A549 (cell line): ENCODE measurements around the gene CFAP100. TPM values are rescaled to one million over a fixed set of nuclear protein-coding genes. Genes with fewer than 3 reads are reported as not detected.

Experiments used
- ATAC-seq, 2 experiments: fragments of 200-7000 bp in 1 of 2; fragments of >200 bp in 1 of 2; cut with Nextera tagmentation in 1 of 2; cut with Tn5 transposase in 1 of 2; 3 replicates each; pipeline versions ENCODE4 v1.8.0 to v1.9.1; 2018 to 2020; ENCODE audit warnings: mild to moderate bottlenecking in 1 of 2, moderate library complexity in 1 of 2
- CTCF ChIA-PET: fragments of 300-600 bp; sonication (Branson Sonifier 250); formaldehyde crosslinking; extraction: SDS; loops from one replicate; lab custom pipeline; 2021; ENCODE audit warnings: antibody characterized with exemption, inconsistent platforms; lab: Yijun Ruan, JAX
- POLR2A ChIA-PET: fragments of 350-600 bp; formaldehyde crosslinking; extraction: SDS; loops from one replicate; lab custom pipeline; 2021; ENCODE audit warnings: antibody characterized with exemption, inconsistent platforms; lab: Yijun Ruan, JAX
- DNase-seq, 2 experiments: peaks; one replicate each; pipeline versions ENCODE4 v3.0.0 to v3.0.0-alpha.2; 2011 to 2016; ENCODE audit warnings: low read depth in 1 of 2, low spot score in 1 of 2
- FAIRE-seq: peaks from 2 replicates; lab custom pipeline; 2011; peaks lifted over from hg19 to GRCh38; lab: Jason Lieb, UNC
- H3K27ac ChIP-seq, 2 experiments: fragments of >200 bp; sonication (Bioruptor Twin); formaldehyde crosslinking; 3 replicates each; pipeline ENCODE4 v1.5.1; 2016 to 2017
- H3K4me1 ChIP-seq: fragments of >200 bp; sonication (Bioruptor Twin); formaldehyde crosslinking; 3 replicates; pipeline ENCODE4 v1.6.1; 2016
- H3K4me2 ChIP-seq: fragments of >200 bp; sonication (Bioruptor Twin); formaldehyde crosslinking; 3 replicates; pipeline ENCODE4 v1.6.1; 2016
- H3K4me3 ChIP-seq: fragments of >200 bp; sonication (Bioruptor Twin); formaldehyde crosslinking; 3 replicates; pipeline ENCODE4 v1.5.1; 2016
- H3K9me3 ChIP-seq: fragments of >200 bp; sonication (Bioruptor Twin); formaldehyde crosslinking; 3 replicates; pipeline ENCODE4 v1.6.1; 2016
- BHLHE40 ChIP-seq: IDR thresholded peaks from 2 replicates; pipeline ENCODE4 v1.6.1; 2012; ENCODE audit warnings: low read depth, low read length, inconsistent platforms
- CHD2 ChIP-seq: fragments of 150-350 bp; IDR thresholded peaks from 2 replicates; pipeline ENCODE4 v1.6.1; 2014; ENCODE audit warnings: low read length; ENCODE audit not compliant: partially characterized antibody
- EHMT2 ChIP-seq: fragments of 200-600 bp; sonication (generic); IDR thresholded peaks from 2 replicates; pipeline ENCODE4 v1.6.1; 2016; ENCODE audit warnings: antibody characterized with exemption, low read depth, mild to moderate bottlenecking, moderate library complexity
- ESRRA ChIP-seq: fragments of 150-350 bp; IDR thresholded peaks from 2 replicates; pipeline ENCODE4 v1.6.1; 2014; ENCODE audit warnings: mild to moderate bottlenecking, low read length, borderline replicate concordance
- FOSB ChIP-seq: fragments of 250-450 bp; sonication (Bioruptor Pico); IDR thresholded peaks from 2 replicates; pipeline ENCODE4 v1.5.0; 2020; ENCODE audit warnings: mild to moderate bottlenecking, moderate library complexity
- FOSL2 ChIP-seq, 2 experiments: fragments of 450-650 bp in 1 of 2; fragments of >200 bp in 1 of 2; sonication (Bioruptor Twin) in 1 of 2; formaldehyde crosslinking; IDR thresholded peaks; 2 replicates each; pipeline versions ENCODE4 v1.5.0 to v1.6.1; 2016 to 2020; ENCODE audit warnings: mild to moderate bottlenecking in 1 of 2, moderate library complexity in 1 of 2
- HOXB5 ChIP-seq: fragments of 250-450 bp; sonication (Bioruptor Pico); IDR thresholded peaks from 2 replicates; pipeline ENCODE4 v1.5.0; 2020; ENCODE audit warnings: mild to moderate bottlenecking, moderate library complexity
- KDM5A ChIP-seq: fragments of 200-600 bp; sonication (generic); IDR thresholded peaks from 2 replicates; pipeline ENCODE4 v1.6.1; 2016; ENCODE audit warnings: antibody characterized with exemption, mild to moderate bottlenecking
- NFE2L2 ChIP-seq: fragments of 150-350 bp; conservative IDR thresholded peaks from 2 replicates; pipeline ENCODE4 v1.6.1; 2014; ENCODE audit warnings: low read length
- NPAS2 ChIP-seq: fragments of 250-450 bp; sonication (Bioruptor Pico); IDR thresholded peaks from 2 replicates; pipeline ENCODE4 v1.8.0; 2022; ENCODE audit warnings: mild to moderate bottlenecking, moderate library complexity, borderline replicate concordance
- POLR2AphosphoS2 ChIP-seq: conservative IDR thresholded peaks from 2 replicates; pipeline ENCODE4 v1.6.1; 2012; ENCODE audit warnings: low read length, improper control_type of control experiment, inconsistent platforms
- RARB ChIP-seq: fragments of 250-450 bp; sonication (Bioruptor Pico); IDR thresholded peaks from 2 replicates; pipeline ENCODE4 v1.8.0; 2021; ENCODE audit warnings: mild to moderate bottlenecking, moderate library complexity
- SREBF2 ChIP-seq: fragments of 450-650 bp; IDR thresholded peaks from 2 replicates; pipeline ENCODE4 v1.6.1; 2014; ENCODE audit warnings: mild to moderate bottlenecking, moderate library complexity
- TFCP2L1 ChIP-seq: fragments of 250-450 bp; sonication (Bioruptor Pico); IDR thresholded peaks from 2 replicates; pipeline ENCODE4 v1.5.0; 2021; ENCODE audit warnings: mild to moderate bottlenecking
- TP53 ChIP-seq: fragments of 250-450 bp; sonication (Bioruptor Pico); IDR thresholded peaks from 2 replicates; pipeline ENCODE4 v1.5.0; 2021; ENCODE audit warnings: mild to moderate bottlenecking, moderate library complexity
- WGBS: methylation state at CpG from one replicate; pipeline ENCODE4 v1.1.6; 2017; ENCODE audit errors: missing lambda C conversion rate; 5-methylcytosine and 5-hydroxymethylcytosine counted together
- polyA plus RNA-seq, 4 experiments: library from polyadenylated mRNA; depleted of rRNA in 3 of 4; stranded (reverse); fragments of >200 nt; fragmentation: RNase III in 1 of 4; extraction: RNeasy Plus Mini Kit Qiagen cat#74134 plus additional on column Dnase treatment in 1 of 4; gene quantifications; 2 replicates in 3 of 4; 3 replicates in 1 of 4; pipeline ENCODE4 v1.2.3, GENCODE V29; 2011 to 2017
- TF ChIP-seq, protein P1 (sequence below): fragments of 450-650 bp; IDR thresholded peaks from 2 replicates; pipeline ENCODE4 v1.6.1; 2014; ENCODE audit warnings: antibody characterized with exemption
- TF ChIP-seq, protein P2 (sequence below): fragments of >200 bp; sonication (Bioruptor Twin); formaldehyde crosslinking; IDR thresholded peaks from 3 replicates; pipeline ENCODE4 v1.6.1; 2016
- TF ChIP-seq, protein P3 (sequence below): fragments of >200 bp; sonication (Bioruptor Twin); formaldehyde crosslinking; IDR thresholded peaks from 3 replicates; pipeline ENCODE4 v1.5.1; 2016
- TF ChIP-seq, protein P4 (sequence below): IDR thresholded peaks from 2 replicates; pipeline ENCODE4 v1.6.1; 2012; ENCODE audit warnings: low read depth, borderline replicate concordance
- TF ChIP-seq, protein P5 (sequence below): fragments of 150-350 bp; IDR thresholded peaks from 2 replicates; pipeline ENCODE4 v1.6.1; 2014; ENCODE audit warnings: low read depth, mild to moderate bottlenecking, low read length
- TF ChIP-seq, protein P6 (sequence below): IDR thresholded peaks from 2 replicates; pipeline ENCODE4 v1.6.1; 2012
- TF ChIP-seq, protein P7 (sequence below): fragments of 250-450 bp; sonication (Bioruptor Pico); IDR thresholded peaks from 2 replicates; pipeline ENCODE4 v1.5.0; 2020; ENCODE audit warnings: low read depth, mild to moderate bottlenecking, moderate library complexity
- TF ChIP-seq, protein P8 (sequence below): fragments of >200 bp; sonication (Bioruptor Twin); formaldehyde crosslinking; IDR thresholded peaks from 2 replicates; pipeline ENCODE4 v1.6.1; 2016

Gene CFAP100
- polyA plus RNA-seq, 2 of the 4 experiments (the other 2 are of a cell fraction) = not detected

DNA sequence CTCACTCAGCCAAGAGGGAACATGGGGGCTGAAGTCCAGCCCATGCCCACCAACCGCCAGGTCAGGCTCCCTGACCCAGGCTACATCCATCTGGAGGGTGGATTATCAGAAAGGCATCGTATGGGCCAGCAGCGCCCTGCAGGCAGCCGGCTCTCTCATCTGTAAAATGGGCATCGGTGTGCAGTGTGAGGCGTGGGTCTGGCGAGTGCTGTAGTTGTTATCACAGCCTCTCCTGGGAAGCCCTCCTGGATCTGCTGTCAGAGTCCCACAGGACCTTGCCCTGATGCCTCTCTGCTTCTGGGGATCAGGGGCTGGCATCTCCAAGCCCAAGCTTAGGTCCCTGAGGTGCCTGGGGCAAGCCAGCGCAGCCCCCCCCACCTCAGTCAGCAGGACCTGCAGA is 27.4 kb downstream of the CFAP100 start:
- no peak for ATAC-seq
- WGBS = 75% methylated on average over 4 of the region's 8 CpGs
- TF ChIP-seq KDM5A (no peak), NFE2L2 (no peak), FOSL2 (IDR thresholded peaks at IDR 0.05) (no peak), FOSL2 (CRISPR knock-in tag; IDR thresholded peaks at IDR 0.05) (no peak), HOXB5 (CRISPR knock-in tag) (no peak), CHD2 (no peak), ESRRA (no peak), TP53 (CRISPR knock-in tag) (no peak), FOSB (no peak), TFCP2L1 (CRISPR knock-in tag) (no peak)
- TF ChIP-seq, protein P1, sequence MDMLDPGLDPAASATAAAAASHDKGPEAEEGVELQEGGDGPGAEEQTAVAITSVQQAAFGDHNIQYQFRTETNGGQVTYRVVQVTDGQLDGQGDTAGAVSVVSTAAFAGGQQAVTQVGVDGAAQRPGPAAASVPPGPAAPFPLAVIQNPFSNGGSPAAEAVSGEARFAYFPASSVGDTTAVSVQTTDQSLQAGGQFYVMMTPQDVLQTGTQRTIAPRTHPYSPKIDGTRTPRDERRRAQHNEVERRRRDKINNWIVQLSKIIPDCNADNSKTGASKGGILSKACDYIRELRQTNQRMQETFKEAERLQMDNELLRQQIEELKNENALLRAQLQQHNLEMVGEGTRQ = no peak
- TF ChIP-seq, protein P2, sequence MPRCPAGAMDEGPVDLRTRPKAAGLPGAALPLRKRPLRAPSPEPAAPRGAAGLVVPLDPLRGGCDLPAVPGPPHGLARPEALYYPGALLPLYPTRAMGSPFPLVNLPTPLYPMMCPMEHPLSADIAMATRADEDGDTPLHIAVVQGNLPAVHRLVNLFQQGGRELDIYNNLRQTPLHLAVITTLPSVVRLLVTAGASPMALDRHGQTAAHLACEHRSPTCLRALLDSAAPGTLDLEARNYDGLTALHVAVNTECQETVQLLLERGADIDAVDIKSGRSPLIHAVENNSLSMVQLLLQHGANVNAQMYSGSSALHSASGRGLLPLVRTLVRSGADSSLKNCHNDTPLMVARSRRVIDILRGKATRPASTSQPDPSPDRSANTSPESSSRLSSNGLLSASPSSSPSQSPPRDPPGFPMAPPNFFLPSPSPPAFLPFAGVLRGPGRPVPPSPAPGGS = no peak
- TF ChIP-seq, protein P3, sequence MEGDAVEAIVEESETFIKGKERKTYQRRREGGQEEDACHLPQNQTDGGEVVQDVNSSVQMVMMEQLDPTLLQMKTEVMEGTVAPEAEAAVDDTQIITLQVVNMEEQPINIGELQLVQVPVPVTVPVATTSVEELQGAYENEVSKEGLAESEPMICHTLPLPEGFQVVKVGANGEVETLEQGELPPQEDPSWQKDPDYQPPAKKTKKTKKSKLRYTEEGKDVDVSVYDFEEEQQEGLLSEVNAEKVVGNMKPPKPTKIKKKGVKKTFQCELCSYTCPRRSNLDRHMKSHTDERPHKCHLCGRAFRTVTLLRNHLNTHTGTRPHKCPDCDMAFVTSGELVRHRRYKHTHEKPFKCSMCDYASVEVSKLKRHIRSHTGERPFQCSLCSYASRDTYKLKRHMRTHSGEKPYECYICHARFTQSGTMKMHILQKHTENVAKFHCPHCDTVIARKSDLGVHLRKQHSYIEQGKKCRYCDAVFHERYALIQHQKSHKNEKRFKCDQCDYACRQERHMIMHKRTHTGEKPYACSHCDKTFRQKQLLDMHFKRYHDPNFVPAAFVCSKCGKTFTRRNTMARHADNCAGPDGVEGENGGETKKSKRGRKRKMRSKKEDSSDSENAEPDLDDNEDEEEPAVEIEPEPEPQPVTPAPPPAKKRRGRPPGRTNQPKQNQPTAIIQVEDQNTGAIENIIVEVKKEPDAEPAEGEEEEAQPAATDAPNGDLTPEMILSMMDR = no peak
- no peak overlapping the region for H3K4me2 ChIP-seq
- no peak overlapping the region for H3K4me3 ChIP-seq
- no peak for DNase-seq
- no peak for FAIRE-seq
- POLR2A ChIA-PET = no interaction called here
- CTCF ChIA-PET = no interaction called here
- peaks cover 3% of the 10 kb centered on the region; the same call in 1 of the 3 replicates for H3K9me3 ChIP-seq
- H3K27ac ChIP-seq = no peak overlapping the region
- no peaks in the 10 kb centered on the region for H3K4me1 ChIP-seq

DNA sequence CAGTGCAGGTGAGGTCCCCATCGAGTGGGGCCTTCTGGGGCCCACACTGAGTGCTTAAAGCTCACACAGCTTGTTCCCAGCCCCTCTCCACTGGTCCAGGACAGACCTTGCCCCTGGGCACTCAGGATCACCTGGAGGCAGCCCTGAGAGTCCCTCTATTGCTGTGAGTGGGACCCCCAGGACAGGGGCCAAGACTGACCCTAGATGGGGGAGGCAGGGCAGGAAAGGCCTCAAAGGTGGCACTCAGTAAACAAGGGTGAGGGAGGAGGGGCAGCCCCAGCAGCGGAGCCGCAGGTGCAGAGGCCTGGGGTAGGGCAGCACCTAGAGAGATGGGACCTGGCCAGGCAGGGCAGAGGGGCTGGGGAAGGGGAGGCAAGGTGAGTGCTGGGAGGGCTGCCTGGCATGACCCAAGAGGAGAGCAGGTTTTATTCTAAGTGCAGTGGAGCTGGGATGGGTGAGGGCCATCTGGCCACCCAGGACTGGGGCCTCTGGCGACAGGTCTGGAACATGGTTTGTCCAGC is 27.9 kb downstream of the CFAP100 start:
- no peak overlapping the region for H3K27ac ChIP-seq
- H3K4me1 ChIP-seq = no peaks in the 10 kb centered on the region
- ATAC-seq (no peak), FAIRE-seq (no peak), DNase-seq (no peak)
- 90% methylated on average over 2 of the region's 4 CpGs for WGBS
- ChIA-PET POLR2A (no interaction called here), CTCF (no interaction called here)
- H3K4me2 ChIP-seq = no peak overlapping the region
- no peak overlapping the region for H3K4me3 ChIP-seq
- TF ChIP-seq RARB (CRISPR knock-in tag) (no peak), NPAS2 (no peak), SREBF2 (no peak)
- peaks cover 3% of the 10 kb centered on the region; the same call in 1 of the 3 replicates for H3K9me3 ChIP-seq

DNA sequence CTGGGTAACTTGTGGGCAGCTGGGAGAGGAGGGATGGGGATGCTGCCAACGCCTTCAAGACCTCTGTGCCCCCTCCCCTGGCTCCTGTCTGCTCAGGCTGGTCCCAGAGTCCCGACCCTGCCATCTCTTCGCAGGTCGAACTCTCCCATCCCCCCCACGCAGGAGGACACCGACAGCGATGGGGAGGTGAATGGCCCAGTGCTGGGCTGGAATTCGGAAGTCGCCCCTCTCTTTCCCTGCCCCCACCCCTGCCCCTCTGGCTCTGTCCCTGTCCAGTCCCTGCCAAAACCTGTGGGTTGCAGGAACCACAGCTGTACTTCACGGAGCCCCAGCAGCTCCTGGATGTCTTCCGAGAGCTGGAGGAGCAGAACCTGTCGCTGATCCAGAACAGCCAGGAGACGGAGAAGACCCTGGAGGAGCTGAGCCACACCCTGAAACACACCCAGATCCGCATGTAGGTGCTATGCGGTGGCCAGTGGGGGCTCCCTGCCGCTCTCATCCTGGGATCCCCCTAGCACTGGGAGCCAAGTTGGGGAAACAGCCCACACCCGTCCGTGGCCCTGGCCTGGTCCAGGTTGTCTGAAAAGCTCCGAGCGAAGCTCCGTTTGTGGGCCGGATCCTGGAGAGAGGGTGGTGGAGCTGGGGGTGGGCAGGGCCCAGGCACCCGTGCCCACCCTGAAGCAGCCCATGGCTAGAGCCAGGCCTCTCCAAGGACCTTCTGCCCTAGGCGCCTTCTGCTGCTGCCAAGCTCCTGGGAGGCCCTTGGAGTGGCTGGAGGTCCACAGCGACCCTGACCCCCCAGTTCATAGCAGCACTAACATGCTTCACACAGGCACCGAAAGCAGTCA is 28.7 kb downstream of the CFAP100 start:
- ATAC-seq (no peak), FAIRE-seq (no peak), DNase-seq (no peak)
- Histone ChIP-seq H3K27ac (no peak overlapping the region), H3K4me2 (no peak overlapping the region), H3K4me1 (no peaks in the 10 kb centered on the region), H3K4me3 (no peak overlapping the region), H3K9me3 (peaks cover 3% of the 10 kb centered on the region; the same call in 1 of the 3 replicates)
- WGBS = 55% methylated on average over 9 of the region's 26 CpGs
- ChIA-PET POLR2A (no interaction called here), CTCF (no interaction called here)
- TF ChIP-seq, protein P4, sequence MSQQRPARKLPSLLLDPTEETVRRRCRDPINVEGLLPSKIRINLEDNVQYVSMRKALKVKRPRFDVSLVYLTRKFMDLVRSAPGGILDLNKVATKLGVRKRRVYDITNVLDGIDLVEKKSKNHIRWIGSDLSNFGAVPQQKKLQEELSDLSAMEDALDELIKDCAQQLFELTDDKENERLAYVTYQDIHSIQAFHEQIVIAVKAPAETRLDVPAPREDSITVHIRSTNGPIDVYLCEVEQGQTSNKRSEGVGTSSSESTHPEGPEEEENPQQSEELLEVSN = no peak
- TF ChIP-seq, protein P5, sequence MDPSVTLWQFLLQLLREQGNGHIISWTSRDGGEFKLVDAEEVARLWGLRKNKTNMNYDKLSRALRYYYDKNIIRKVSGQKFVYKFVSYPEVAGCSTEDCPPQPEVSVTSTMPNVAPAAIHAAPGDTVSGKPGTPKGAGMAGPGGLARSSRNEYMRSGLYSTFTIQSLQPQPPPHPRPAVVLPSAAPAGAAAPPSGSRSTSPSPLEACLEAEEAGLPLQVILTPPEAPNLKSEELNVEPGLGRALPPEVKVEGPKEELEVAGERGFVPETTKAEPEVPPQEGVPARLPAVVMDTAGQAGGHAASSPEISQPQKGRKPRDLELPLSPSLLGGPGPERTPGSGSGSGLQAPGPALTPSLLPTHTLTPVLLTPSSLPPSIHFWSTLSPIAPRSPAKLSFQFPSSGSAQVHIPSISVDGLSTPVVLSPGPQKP = no peak
- TF ChIP-seq, protein P6, sequence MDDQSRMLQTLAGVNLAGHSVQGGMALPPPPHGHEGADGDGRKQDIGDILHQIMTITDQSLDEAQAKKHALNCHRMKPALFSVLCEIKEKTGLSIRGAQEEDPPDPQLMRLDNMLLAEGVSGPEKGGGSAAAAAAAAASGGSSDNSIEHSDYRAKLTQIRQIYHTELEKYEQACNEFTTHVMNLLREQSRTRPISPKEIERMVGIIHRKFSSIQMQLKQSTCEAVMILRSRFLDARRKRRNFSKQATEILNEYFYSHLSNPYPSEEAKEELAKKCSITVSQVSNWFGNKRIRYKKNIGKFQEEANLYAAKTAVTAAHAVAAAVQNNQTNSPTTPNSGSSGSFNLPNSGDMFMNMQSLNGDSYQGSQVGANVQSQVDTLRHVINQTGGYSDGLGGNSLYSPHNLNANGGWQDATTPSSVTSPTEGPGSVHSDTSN = no peak
- TF ChIP-seq, protein P7, sequence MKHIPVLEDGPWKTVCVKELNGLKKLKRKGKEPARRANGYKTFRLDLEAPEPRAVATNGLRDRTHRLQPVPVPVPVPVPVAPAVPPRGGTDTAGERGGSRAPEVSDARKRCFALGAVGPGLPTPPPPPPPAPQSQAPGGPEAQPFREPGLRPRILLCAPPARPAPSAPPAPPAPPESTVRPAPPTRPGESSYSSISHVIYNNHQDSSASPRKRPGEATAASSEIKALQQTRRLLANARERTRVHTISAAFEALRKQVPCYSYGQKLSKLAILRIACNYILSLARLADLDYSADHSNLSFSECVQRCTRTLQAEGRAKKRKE (CRISPR knock-in tag) = no peak
- TF ChIP-seq, protein P8, sequence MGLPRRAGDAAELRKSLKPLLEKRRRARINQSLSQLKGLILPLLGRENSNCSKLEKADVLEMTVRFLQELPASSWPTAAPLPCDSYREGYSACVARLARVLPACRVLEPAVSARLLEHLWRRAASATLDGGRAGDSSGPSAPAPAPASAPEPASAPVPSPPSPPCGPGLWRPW = no peak
- TF ChIP-seq EHMT2 (no peak), TP53 (CRISPR knock-in tag) (no peak), NFE2L2 (no peak), RARB (CRISPR knock-in tag) (no peak), POLR2AphosphoS2 (no peak), TFCP2L1 (CRISPR knock-in tag) (no peak), BHLHE40 (no peak)
